ENCODE results near the gene GOLGA8S.
"Not testable (repeated sequence)": the region's sequence is repeated elsewhere in the genome, so short reads cannot be mapped to it uniquely, and the experiment has no call there.

GOLGA8S gene

DNA sequence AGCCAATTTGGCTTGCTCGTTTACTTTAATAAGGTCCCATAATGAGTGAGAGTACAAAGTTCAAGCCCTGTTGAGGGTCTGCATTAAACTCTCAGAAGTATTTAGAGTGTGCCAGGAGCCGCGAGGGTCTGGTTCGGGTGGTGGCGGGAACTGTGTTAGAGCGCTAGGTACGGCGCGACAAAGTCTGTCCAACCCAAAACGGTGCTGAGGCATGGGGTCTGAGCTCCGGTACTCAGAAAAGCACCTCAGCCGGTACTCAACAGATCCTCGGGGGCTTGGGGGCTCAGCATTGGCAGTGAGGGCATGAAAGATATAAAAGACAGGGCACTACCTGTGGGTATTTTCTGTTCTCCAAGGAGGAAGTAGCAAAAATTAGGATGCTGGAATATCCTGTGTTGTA lies 24.4 kb downstream of the GOLGA8S start:
- H3K9ac ChIP-seq (ENCODE audit: low read length); H3K27me3 ChIP-seq (ENCODE audit: control insufficient read depth, insufficient read depth, low read length); H3K4me1 ChIP-seq (ENCODE audit: control insufficient read depth, insufficient read depth, low read length); H3K36me3 ChIP-seq (ENCODE audit: control insufficient read depth, insufficient read depth, low read length); H3K27ac ChIP-seq (ENCODE audit: low read depth, low read length); H3K4me3 ChIP-seq (ENCODE audit: low read length): not testable (repeated sequence)

DNA sequence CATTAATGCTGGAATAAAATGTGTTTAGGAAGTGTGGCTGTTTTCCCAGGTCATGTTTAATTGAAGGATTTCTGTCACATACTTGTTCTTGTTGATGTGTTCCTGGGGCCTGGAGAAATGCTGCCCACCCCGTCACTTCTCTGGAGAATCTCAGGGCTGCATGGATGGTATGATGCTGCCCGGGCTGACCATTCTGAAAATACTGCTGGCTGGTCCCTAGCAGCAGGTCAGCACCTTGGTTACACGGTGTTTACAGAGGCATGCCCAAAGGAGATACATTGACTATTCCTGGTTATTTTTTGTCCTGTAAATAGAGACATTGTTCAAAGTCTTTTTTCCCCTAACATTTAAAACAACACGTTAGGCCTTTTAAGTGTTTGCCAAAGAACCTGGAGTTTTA lies 26.2 kb downstream of the GOLGA8S start:
- not testable (repeated sequence) for H3K9ac ChIP-seq (ENCODE audit: low read length); H3K27ac ChIP-seq (ENCODE audit: low read depth, low read length); H3K27me3 ChIP-seq (ENCODE audit: control insufficient read depth, insufficient read depth, low read length); H3K4me3 ChIP-seq (ENCODE audit: low read length); H3K36me3 ChIP-seq (ENCODE audit: control insufficient read depth, insufficient read depth, low read length); H3K4me1 ChIP-seq (ENCODE audit: control insufficient read depth, insufficient read depth, low read length)

GRCh38 chr15:23381192-23381591 lies 26.6 kb downstream of the GOLGA8S start:
- H3K4me3 ChIP-seq (ENCODE audit: low read length): not testable (repeated sequence)

GRCh38 chr15:23384371-23384770 lies 29.8 kb downstream of the GOLGA8S start:
- no peak overlapping the region for H3K9ac ChIP-seq (ENCODE audit: low read length)
- no peaks in the 10 kb centered on the region for H3K4me1 ChIP-seq (ENCODE audit: control insufficient read depth, insufficient read depth, low read length)
- no peak overlapping the region for H3K27ac ChIP-seq (ENCODE audit: low read depth, low read length)
- H3K36me3 ChIP-seq (ENCODE audit: control insufficient read depth, insufficient read depth, low read length): no peaks in the 10 kb centered on the region
- H3K4me3 ChIP-seq (ENCODE audit: low read length): no peak overlapping the region
- H3K27me3 ChIP-seq (ENCODE audit: control insufficient read depth, insufficient read depth, low read length): no peaks in the 10 kb centered on the region

More at GRCh38 chr15:23381192-23381591, 26.6 kb downstream of the GOLGA8S start:
- not testable (repeated sequence) for H3K27ac ChIP-seq (ENCODE audit: low read depth, low read length); H3K36me3 ChIP-seq (ENCODE audit: control insufficient read depth, insufficient read depth, low read length); H3K27me3 ChIP-seq (ENCODE audit: control insufficient read depth, insufficient read depth, low read length); H3K4me1 ChIP-seq (ENCODE audit: control insufficient read depth, insufficient read depth, low read length); H3K9ac ChIP-seq (ENCODE audit: low read length)

GRCh38 chr15:23385886-23386430 lies 31.4 kb downstream of the GOLGA8S start:
- H3K4me3 ChIP-seq (ENCODE audit: low read length): no peak overlapping the region
- no peak overlapping the region for H3K9ac ChIP-seq (ENCODE audit: low read length)
- no peaks in the 10 kb centered on the region for H3K4me1 ChIP-seq (ENCODE audit: control insufficient read depth, insufficient read depth, low read length)
- H3K27me3 ChIP-seq (ENCODE audit: control insufficient read depth, insufficient read depth, low read length): no peaks in the 10 kb centered on the region
- H3K36me3 ChIP-seq (ENCODE audit: control insufficient read depth, insufficient read depth, low read length): no peaks in the 10 kb centered on the region
- H3K27ac ChIP-seq (ENCODE audit: low read depth, low read length): no peak overlapping the region

- Histone ChIP-seq H3K27me3 (ENCODE audit: control insufficient read depth, insufficient read depth, low read length) (no peaks in the 10 kb centered on the region), H3K9ac (ENCODE audit: low read length) (no peak overlapping the region), H3K36me3 (ENCODE audit: control insufficient read depth, insufficient read depth, low read length) (no peaks in the 10 kb centered on the region), H3K27ac (ENCODE audit: low read depth, low read length) (no peak overlapping the region), H3K4me3 (ENCODE audit: low read length) (no peak overlapping the region), H3K4me1 (ENCODE audit: control insufficient read depth, insufficient read depth, low read length) (no peaks in the 10 kb centered on the region)
These were observed 33.2 kb downstream of the GOLGA8S start for GRCh38 chr15:23387621-23388190.

DNA sequence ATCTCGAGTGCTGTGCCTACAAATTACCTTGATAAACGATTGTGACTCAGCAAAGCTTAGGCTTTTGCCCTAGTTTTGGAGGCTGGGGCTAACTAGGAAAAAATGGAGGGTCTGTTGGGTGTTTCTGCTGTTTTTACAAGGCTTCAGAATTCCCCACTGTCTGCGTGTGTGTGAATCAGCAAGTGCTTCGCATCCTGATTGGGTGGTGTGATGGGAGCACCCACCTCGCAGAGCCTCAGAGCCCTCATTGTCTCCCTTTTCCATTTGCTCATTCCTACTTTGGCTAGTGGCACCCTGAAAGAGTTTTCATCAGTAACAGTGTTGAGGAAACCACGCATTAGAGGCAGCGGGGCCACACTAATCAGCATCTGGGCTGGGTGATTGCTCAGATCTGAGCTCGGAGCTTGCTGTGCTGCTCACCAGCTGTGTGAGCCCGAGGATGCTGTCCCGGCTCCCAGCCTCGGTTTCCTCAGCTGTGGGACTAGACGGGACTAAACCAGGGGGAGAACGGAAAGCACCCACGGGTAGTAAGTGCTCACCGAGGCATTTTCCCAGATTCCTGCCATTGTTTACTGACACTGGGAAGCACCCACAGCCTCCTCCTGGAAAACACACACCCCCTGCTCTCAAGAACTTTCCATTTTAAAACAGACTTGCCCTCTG lies 40.6 kb downstream of the GOLGA8S start:
- Histone ChIP-seq H3K9ac (ENCODE audit: low read length) (no peak overlapping the region), H3K4me3 (ENCODE audit: low read length) (no peak overlapping the region), H3K27ac (ENCODE audit: low read depth, low read length) (peak overlapping the region; percentile 24), H3K27me3 (ENCODE audit: control insufficient read depth, insufficient read depth, low read length) (no peaks in the 10 kb centered on the region), H3K36me3 (ENCODE audit: control insufficient read depth, insufficient read depth, low read length) (no peaks in the 10 kb centered on the region), H3K4me1 (ENCODE audit: control insufficient read depth, insufficient read depth, low read length) (no peaks in the 10 kb centered on the region)

GRCh38 chr15:23395832-23396231 lies 41.3 kb downstream of the GOLGA8S start:
- Histone ChIP-seq H3K27me3 (ENCODE audit: control insufficient read depth, insufficient read depth, low read length) (no peaks in the 10 kb centered on the region), H3K4me3 (ENCODE audit: low read length) (no peak overlapping the region), H3K27ac (ENCODE audit: low read depth, low read length) (no peak overlapping the region)

GRCh38 chr15:23397779-23398178 lies 43.2 kb downstream of the GOLGA8S start:
- no peak overlapping the region for H3K9ac ChIP-seq (ENCODE audit: low read length)
- H3K4me1 ChIP-seq (ENCODE audit: control insufficient read depth, insufficient read depth, low read length): no peaks in the 10 kb centered on the region
- no peak overlapping the region for H3K27ac ChIP-seq (ENCODE audit: low read depth, low read length)

More at GRCh38 chr15:23395832-23396231, 41.3 kb downstream of the GOLGA8S start:
- Histone ChIP-seq H3K4me1 (ENCODE audit: control insufficient read depth, insufficient read depth, low read length) (no peaks in the 10 kb centered on the region), H3K36me3 (ENCODE audit: control insufficient read depth, insufficient read depth, low read length) (no peaks in the 10 kb centered on the region), H3K9ac (ENCODE audit: low read length) (no peak overlapping the region)

DNA sequence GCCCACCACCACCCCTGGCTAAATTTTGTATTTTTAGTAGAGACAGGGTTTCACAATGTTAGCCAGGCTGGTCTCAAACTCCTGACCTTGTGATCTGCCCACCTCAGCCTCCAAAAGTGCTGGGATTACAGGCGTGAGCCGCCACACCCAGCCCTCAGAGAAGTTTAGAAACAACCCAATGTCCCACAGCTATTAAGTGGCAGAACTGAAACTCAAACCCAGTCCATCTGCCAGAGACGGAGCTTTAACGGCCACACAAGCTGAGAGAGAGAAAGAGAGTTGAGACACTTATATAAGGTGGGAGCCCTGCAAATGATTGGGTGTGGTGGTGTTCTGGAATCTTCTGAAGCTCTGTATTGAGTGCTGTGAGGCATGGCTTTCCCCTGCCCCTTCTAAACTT lies 43.8 kb downstream of the GOLGA8S start:
- H3K9ac ChIP-seq (ENCODE audit: low read length); H3K4me1 ChIP-seq (ENCODE audit: control insufficient read depth, insufficient read depth, low read length); H3K27ac ChIP-seq (ENCODE audit: low read depth, low read length); H3K36me3 ChIP-seq (ENCODE audit: control insufficient read depth, insufficient read depth, low read length); H3K4me3 ChIP-seq (ENCODE audit: low read length); H3K27me3 ChIP-seq (ENCODE audit: control insufficient read depth, insufficient read depth, low read length): not testable (repeated sequence)

More at GRCh38 chr15:23397779-23398178, 43.2 kb downstream of the GOLGA8S start:
- Histone ChIP-seq H3K27me3 (ENCODE audit: control insufficient read depth, insufficient read depth, low read length) (no peaks in the 10 kb centered on the region), H3K36me3 (ENCODE audit: control insufficient read depth, insufficient read depth, low read length) (no peaks in the 10 kb centered on the region), H3K4me3 (ENCODE audit: low read length) (no peak overlapping the region)

- not testable (repeated sequence) for H3K27me3 ChIP-seq (ENCODE audit: control insufficient read depth, insufficient read depth, low read length); H3K27ac ChIP-seq (ENCODE audit: low read depth, low read length); H3K4me3 ChIP-seq (ENCODE audit: low read length); H3K4me1 ChIP-seq (ENCODE audit: control insufficient read depth, insufficient read depth, low read length); H3K36me3 ChIP-seq (ENCODE audit: control insufficient read depth, insufficient read depth, low read length); H3K9ac ChIP-seq (ENCODE audit: low read length)
These were observed 44.7 kb downstream of the GOLGA8S start for GRCh38 chr15:23399207-23399606.

DNA sequence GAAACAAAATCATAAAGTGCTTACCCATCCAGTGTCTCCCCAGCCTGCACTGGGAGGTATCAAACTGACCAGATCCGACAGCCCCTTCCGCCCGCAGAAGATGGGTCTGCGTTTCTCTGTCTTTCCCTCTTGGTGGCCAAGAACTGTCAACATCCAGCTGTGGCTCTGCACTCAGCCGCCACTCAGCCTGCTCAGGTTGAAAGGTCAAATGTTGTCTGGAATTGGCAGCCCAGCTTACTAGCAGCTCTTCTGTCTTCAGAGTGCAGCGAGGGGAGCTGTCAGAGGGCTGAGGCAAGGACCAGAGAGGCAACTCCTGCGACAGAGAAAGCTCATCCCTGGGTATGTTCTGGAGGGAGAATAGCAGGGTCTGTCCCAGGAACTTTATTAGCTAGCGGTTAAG lies 47.1 kb downstream of the GOLGA8S start:
- no peaks in the 10 kb centered on the region for H3K36me3 ChIP-seq (ENCODE audit: control insufficient read depth, insufficient read depth, low read length)
- no peaks in the 10 kb centered on the region for H3K27me3 ChIP-seq (ENCODE audit: control insufficient read depth, insufficient read depth, low read length)
- H3K9ac ChIP-seq (ENCODE audit: low read length): no peak overlapping the region
- H3K4me1 ChIP-seq (ENCODE audit: control insufficient read depth, insufficient read depth, low read length): no peaks in the 10 kb centered on the region
- H3K4me3 ChIP-seq (ENCODE audit: low read length): no peak overlapping the region
- H3K27ac ChIP-seq (ENCODE audit: low read depth, low read length): no peak overlapping the region

GRCh38 chr15:23402140-23402539 lies 47.6 kb downstream of the GOLGA8S start:
- Histone ChIP-seq H3K4me1 (ENCODE audit: control insufficient read depth, insufficient read depth, low read length) (no peaks in the 10 kb centered on the region), H3K4me3 (ENCODE audit: low read length) (no peak overlapping the region), H3K9ac (ENCODE audit: low read length) (no peak overlapping the region), H3K36me3 (ENCODE audit: control insufficient read depth, insufficient read depth, low read length) (no peaks in the 10 kb centered on the region), H3K27ac (ENCODE audit: low read depth, low read length) (no peak overlapping the region), H3K27me3 (ENCODE audit: control insufficient read depth, insufficient read depth, low read length) (no peaks in the 10 kb centered on the region)

Measured in rectal smooth muscle tissue (tissue), 1 donor.